Measurements from ENCODE around the gene ATXN10. TPM values are rescaled to one million over a fixed set of nuclear protein-coding genes. Genes with fewer than 3 reads are reported as not detected.

Gene ATXN10
- total and polyA plus RNA-seq, 10 of the 15 experiments (the other 5 are each of a cell fraction or from before 2014, with no cell fraction given): 29.2 to 249 (median 146) TPM

DNA sequence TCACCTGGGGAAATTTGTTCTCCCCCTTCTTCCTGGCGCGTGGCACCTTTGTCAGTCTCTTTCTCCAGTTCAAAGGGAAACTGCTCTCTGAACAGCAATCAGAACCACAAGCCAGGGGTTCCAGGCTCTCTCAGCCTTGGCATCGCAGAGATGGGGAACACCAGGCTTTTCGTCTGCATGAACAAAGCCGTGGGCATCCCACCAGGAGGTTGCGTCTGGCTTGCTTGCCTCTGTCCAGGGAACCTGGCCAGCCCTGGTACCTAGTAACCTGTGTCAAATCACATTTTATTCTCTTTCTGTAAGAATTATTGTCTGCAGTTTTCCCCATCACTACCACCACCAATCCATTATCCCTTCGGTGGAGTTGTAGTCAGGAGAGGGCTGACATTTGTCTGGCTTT, 198.4 kb downstream of the ATXN10 start:
- POLR2A ChIA-PET: no interaction called here
- RAD21 ChIA-PET (ENCODE audit: unreplicated experiment): no interaction called here
- Histone ChIP-seq H3K9me3 (replicated peaks; ENCODE audit: control insufficient read depth, insufficient read depth, low read length) (no peaks in the 10 kb centered on the region; the same call in 1 of the 3 replicates), H4K20me1 (ENCODE audit: control insufficient read depth, insufficient read depth) (no peaks in the 10 kb centered on the region), H3K27me3 (replicated peaks in 1 of 2; ENCODE audit: control insufficient read depth in 2 of 2, insufficient read depth in 2 of 2, low read length in 1 of 2) (peaks cover 3 to 4% of the 10 kb centered on the region in 2 experiments; a peak in 3 of 4 replicates), H3K36me3 (ENCODE audit: control insufficient read depth in 2 of 2, insufficient read depth in 2 of 2, low read length in 1 of 2) (no peaks in the 10 kb centered on the region), H3K27ac (ENCODE audit: control insufficient read depth, insufficient read depth) (no peak overlapping the region), H3K4me3 (no peak overlapping the region), H3K4me2 (ENCODE audit: control insufficient read depth, insufficient read depth) (no peak overlapping the region), H3K79me2 (ENCODE audit: control insufficient read depth, insufficient read depth, low read length) (no peaks in the 10 kb centered on the region), H2AFZ (ENCODE audit: control insufficient read depth, low read depth, low read length) (no peak overlapping the region), H3K4me1 (ENCODE audit: control insufficient read depth, insufficient read depth, low read length) (no peaks in the 10 kb centered on the region), H3K9ac (ENCODE audit: control insufficient read depth, insufficient read depth, low read length) (no peak overlapping the region)
- no peak for DNase-seq (ENCODE audit: low read depth, low spot score)
- no peak for TF ChIP-seq IKZF1 (conservative IDR thresholded peaks at IDR 0.05)
- TF ChIP-seq MYB (IDR thresholded peaks at IDR 0.05; ENCODE audit: borderline replicate concordance, low read depth, low read length): no peak
- TF ChIP-seq, protein P1, sequence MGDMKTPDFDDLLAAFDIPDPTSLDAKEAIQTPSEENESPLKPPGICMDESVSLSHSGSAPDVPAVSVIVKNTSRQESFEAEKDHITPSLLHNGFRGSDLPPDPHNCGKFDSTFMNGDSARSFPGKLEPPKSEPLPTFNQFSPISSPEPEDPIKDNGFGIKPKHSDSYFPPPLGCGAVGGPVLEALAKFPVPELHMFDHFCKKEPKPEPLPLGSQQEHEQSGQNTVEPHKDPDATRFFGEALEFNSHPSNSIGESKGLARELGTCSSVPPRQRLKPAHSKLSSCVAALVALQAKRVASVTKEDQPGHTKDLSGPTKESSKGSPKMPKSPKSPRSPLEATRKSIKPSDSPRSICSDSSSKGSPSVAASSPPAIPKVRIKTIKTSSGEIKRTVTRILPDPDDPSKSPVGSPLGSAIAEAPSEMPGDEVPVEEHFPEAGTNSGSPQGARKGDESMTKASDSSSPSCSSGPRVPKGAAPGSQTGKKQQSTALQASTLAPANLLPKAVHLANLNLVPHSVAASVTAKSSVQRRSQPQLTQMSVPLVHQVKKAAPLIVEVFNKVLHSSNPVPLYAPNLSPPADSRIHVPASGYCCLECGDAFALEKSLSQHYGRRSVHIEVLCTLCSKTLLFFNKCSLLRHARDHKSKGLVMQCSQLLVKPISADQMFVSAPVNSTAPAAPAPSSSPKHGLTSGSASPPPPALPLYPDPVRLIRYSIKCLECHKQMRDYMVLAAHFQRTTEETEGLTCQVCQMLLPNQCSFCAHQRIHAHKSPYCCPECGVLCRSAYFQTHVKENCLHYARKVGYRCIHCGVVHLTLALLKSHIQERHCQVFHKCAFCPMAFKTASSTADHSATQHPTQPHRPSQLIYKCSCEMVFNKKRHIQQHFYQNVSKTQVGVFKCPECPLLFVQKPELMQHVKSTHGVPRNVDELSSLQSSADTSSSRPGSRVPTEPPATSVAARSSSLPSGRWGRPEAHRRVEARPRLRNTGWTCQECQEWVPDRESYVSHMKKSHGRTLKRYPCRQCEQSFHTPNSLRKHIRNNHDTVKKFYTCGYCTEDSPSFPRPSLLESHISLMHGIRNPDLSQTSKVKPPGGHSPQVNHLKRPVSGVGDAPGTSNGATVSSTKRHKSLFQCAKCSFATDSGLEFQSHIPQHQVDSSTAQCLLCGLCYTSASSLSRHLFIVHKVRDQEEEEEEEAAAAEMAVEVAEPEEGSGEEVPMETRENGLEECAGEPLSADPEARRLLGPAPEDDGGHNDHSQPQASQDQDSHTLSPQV (IDR thresholded peaks at IDR 0.05): no peak
- no peak for TF ChIP-seq HDGF (IDR thresholded peaks at IDR 0.05)
- no peak for TF ChIP-seq ASH2L (IDR thresholded peaks at IDR 0.05; ENCODE audit: borderline replicate concordance, low read depth)
- no peak for TF ChIP-seq GATAD2B (conservative IDR thresholded peaks at IDR 0.05; ENCODE audit: low read depth)
- no peak for TF ChIP-seq NR2C2 (IDR thresholded peaks at IDR 0.05; ENCODE audit: borderline replicate concordance, control insufficient read depth, insufficient read length, low read depth)
- TF ChIP-seq ZZZ3 (IDR thresholded peaks at IDR 0.05; ENCODE audit: control insufficient read depth, insufficient read length, low read depth): no peak
- TF ChIP-seq, protein P2, sequence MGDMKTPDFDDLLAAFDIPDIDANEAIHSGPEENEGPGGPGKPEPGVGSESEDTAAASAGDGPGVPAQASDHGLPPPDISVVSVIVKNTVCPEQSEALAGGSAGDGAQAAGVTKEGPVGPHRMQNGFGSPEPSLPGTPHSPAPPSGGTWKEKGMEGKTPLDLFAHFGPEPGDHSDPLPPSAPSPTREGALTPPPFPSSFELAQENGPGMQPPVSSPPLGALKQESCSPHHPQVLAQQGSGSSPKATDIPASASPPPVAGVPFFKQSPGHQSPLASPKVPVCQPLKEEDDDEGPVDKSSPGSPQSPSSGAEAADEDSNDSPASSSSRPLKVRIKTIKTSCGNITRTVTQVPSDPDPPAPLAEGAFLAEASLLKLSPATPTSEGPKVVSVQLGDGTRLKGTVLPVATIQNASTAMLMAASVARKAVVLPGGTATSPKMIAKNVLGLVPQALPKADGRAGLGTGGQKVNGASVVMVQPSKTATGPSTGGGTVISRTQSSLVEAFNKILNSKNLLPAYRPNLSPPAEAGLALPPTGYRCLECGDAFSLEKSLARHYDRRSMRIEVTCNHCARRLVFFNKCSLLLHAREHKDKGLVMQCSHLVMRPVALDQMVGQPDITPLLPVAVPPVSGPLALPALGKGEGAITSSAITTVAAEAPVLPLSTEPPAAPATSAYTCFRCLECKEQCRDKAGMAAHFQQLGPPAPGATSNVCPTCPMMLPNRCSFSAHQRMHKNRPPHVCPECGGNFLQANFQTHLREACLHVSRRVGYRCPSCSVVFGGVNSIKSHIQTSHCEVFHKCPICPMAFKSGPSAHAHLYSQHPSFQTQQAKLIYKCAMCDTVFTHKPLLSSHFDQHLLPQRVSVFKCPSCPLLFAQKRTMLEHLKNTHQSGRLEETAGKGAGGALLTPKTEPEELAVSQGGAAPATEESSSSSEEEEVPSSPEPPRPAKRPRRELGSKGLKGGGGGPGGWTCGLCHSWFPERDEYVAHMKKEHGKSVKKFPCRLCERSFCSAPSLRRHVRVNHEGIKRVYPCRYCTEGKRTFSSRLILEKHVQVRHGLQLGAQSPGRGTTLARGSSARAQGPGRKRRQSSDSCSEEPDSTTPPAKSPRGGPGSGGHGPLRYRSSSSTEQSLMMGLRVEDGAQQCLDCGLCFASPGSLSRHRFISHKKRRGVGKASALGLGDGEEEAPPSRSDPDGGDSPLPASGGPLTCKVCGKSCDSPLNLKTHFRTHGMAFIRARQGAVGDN (IDR thresholded peaks at IDR 0.05): no peak
- intact Hi-C loops (cut with micrococcal nuclease; ENCODE audit: unreplicated experiment): no loop called here
- 80% methylated on average over 7 of the region's 7 CpGs for WGBS (ENCODE audit: insufficient coverage, insufficient replicate concordance, low lambda C conversion rate, missing lambda C conversion rate)
- ATAC-seq: no peak
- no TSS peak for BruUV-seq (replicated peaks)
- SMC1A ChIA-PET (ENCODE audit: uncharacterized antibody, unreplicated experiment): no interaction called here
- in situ Hi-C loops (cut with MboI): no loop called here
- no peak for FAIRE-seq
- CTCF ChIA-PET: no interaction called here

Data from GM12878 (cell line).